SU-DHL-6 (cell line): Measurements from ENCODE around the gene OR2H2.

ENCODE experiments used
- H2AFZ ChIP-seq: fragments of 200-600 bp; sonication (generic); 2 replicates; pipeline ENCODE4 v1.6.1; 2014; ENCODE audit warnings: low read depth, mild to moderate bottlenecking, moderate library complexity, mixed read lengths, antibody characterized with exemption, low read length; ENCODE audit not compliant: severe bottlenecking
- H3F3A ChIP-seq: fragments of 200-600 bp; shearing (Covaris generic); 2 replicates; pipeline ENCODE4 v1.6.0; 2016; ENCODE audit warnings: antibody characterized with exemption, mild to moderate bottlenecking; ENCODE audit not compliant: insufficient read depth
- H3K27ac ChIP-seq: fragments of 200-600 bp; sonication (generic); 2 replicates; pipeline ENCODE4 v1.5.1; 2016; ENCODE audit warnings: low read depth, mild to moderate bottlenecking, low read length, moderate library complexity, mixed read lengths
- H3K27me3 ChIP-seq: fragments of 200-600 bp; sonication (generic), shearing (Covaris generic); 2 replicates; pipeline ENCODE4 v1.6.0; 2014; ENCODE audit warnings: mild to moderate bottlenecking, low read length
- H3K36me3 ChIP-seq: fragments of 200-600 bp; sonication (generic); 2 replicates; pipeline ENCODE4 v1.6.1; 2014; ENCODE audit warnings: mild to moderate bottlenecking, low read length, mixed read lengths
- H3K4me2 ChIP-seq: fragments of 300-600, 200-600 bp; shearing (Covaris generic), sonication (generic); 2 replicates; pipeline ENCODE4 v1.6.0; 2014; ENCODE audit warnings: low read length, low read depth, mild to moderate bottlenecking; ENCODE audit not compliant: poor library complexity, severe bottlenecking
- H3K4me3 ChIP-seq: fragments of 200-600 bp; sonication (generic); 2 replicates; pipeline ENCODE4 v1.5.1; 2014; ENCODE audit warnings: antibody characterized with exemption, low read length, mild to moderate bottlenecking, mixed read lengths; ENCODE audit not compliant: insufficient read depth, poor library complexity, severe bottlenecking
- H3K79me2 ChIP-seq: fragments of 200-600 bp; sonication (generic); 2 replicates; pipeline ENCODE4 v1.6.1; 2014; ENCODE audit warnings: mild to moderate bottlenecking, low read length, moderate library complexity; ENCODE audit not compliant: insufficient read depth
- H3K9ac ChIP-seq: fragments of 200-600 bp; sonication (generic); 2 replicates; pipeline ENCODE4 v1.7.0; 2014; ENCODE audit warnings: mild to moderate bottlenecking, low read length
- H3K9me2 ChIP-seq: fragments of 200-600 bp; sonication (generic); replicated peaks from 2 replicates; pipeline ENCODE4 v1.6.1; 2014; ENCODE audit warnings: low read length; ENCODE audit not compliant: insufficient read depth
- H3K9me3 ChIP-seq: fragments of 200-600 bp; sonication (generic); 2 replicates; pipeline ENCODE4 v1.6.1; 2014; ENCODE audit warnings: low read length, mixed read lengths; ENCODE audit not compliant: insufficient read depth
- H4K20me1 ChIP-seq: fragments of 200-600 bp; sonication (generic); 2 replicates; pipeline ENCODE4 v1.6.1; 2014; ENCODE audit warnings: low read depth, mild to moderate bottlenecking, antibody characterized with exemption, low read length, moderate library complexity, mixed read lengths
- EZH2phosphoT487 ChIP-seq: fragments of 200-600 bp; sonication (generic), shearing (Covaris generic); conservative IDR thresholded peaks from 2 replicates; pipeline ENCODE4 v1.6.1; 2018; ENCODE audit warnings: mild to moderate bottlenecking, antibody characterized with exemption, low read length, moderate library complexity, mixed read lengths
- TF ChIP-seq, protein P1 (sequence below): fragments of 200-600 bp; sonication (generic); IDR thresholded peaks from one replicate; pipeline ENCODE4 v1.5.1; 2017; ENCODE audit warnings: antibody characterized with exemption, mild to moderate bottlenecking, low read length, moderate library complexity; ENCODE audit not compliant: insufficient read depth, poor library complexity, severe bottlenecking

The OR2H2 gene

DNA sequence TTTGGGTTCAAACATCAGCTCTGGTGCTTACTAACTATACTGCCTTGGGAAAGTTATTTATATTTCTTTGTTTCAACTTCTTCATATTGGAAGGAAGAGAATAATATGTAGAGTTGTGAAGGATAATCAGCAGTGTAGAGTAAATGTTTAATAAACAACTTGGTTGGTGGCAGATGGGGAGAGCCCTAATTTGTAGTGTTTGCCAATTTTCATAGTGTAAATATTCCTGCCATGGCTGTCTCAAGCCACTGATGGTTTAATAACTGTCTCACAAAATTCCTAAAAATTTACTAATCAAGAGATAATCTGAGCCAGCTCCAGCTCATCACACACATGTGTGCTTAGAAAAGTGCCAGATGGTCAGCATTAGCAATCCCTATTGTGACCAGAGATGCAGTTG lies at the start of gene OR2H2:
TSS of gene OR2H2 (plus strand) at position 301 of the 400 bp plus-strand sequence. CDS start 2,824 bp downstream, outside the sequence.
- TF ChIP-seq, protein P1, sequence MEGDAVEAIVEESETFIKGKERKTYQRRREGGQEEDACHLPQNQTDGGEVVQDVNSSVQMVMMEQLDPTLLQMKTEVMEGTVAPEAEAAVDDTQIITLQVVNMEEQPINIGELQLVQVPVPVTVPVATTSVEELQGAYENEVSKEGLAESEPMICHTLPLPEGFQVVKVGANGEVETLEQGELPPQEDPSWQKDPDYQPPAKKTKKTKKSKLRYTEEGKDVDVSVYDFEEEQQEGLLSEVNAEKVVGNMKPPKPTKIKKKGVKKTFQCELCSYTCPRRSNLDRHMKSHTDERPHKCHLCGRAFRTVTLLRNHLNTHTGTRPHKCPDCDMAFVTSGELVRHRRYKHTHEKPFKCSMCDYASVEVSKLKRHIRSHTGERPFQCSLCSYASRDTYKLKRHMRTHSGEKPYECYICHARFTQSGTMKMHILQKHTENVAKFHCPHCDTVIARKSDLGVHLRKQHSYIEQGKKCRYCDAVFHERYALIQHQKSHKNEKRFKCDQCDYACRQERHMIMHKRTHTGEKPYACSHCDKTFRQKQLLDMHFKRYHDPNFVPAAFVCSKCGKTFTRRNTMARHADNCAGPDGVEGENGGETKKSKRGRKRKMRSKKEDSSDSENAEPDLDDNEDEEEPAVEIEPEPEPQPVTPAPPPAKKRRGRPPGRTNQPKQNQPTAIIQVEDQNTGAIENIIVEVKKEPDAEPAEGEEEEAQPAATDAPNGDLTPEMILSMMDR: no peak
- no peak for TF ChIP-seq EZH2phosphoT487
- H3K4me3 ChIP-seq: no peak within 1 kb of the TSS
- no peaks in the 10 kb centered on the region for H3K9me3 ChIP-seq
- no peaks in the 10 kb centered on the region for H3K9me2 ChIP-seq
- H4K20me1 ChIP-seq: no peaks in the 10 kb centered on the region
- H3K9ac ChIP-seq: no peak within 1 kb of the TSS
- H3K79me2 ChIP-seq: no peaks in the 10 kb centered on the region
- no peak within 1 kb of the TSS for H3K27ac ChIP-seq
- H3K4me2 ChIP-seq: no peak within 1 kb of the TSS
- H2AFZ ChIP-seq: no peak within 1 kb of the TSS
- no peaks in the 10 kb centered on the region for H3F3A ChIP-seq
- no peaks in the 10 kb centered on the region for H3K36me3 ChIP-seq
- no peaks in the 10 kb centered on the region for H3K27me3 ChIP-seq

DNA sequence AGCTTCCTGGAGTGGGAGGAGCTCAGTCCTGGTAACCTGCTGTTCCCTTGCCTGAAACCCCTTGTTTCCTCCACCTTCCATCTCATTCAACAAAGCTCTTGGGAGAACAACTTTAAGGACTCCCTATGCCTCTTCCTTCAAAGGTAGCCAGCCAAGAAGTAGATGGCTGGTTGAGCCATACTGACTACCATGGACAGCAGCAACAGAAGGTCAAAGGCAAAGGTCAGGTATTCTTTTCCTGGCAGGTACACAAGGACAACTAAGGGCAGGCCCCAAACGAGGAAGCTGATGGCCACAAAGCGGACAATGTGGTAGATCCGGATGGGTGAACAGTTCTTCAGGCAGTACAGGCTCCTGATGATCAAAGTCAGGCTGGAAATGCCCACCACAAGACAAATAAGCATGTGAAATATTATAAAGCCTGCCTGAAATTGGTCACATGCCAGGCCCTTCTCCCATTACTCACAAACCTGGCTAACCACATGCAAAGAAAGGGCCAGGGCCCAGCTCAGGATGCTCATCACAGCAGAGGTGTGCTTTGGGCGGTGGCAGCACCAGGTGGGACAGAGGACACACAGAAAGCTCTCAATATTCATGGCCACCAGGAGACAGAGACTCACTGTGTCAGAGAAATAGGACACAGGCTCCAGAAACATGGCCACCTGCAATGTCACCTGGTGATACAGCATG lies 47.1 kb upstream of the OR2H2 start:
- TF ChIP-seq EZH2phosphoT487: no peak
- TF ChIP-seq, protein P1: no peak
- Histone ChIP-seq H3K4me2 (no peak overlapping the region), H3F3A (no peaks in the 10 kb centered on the region), H3K36me3 (no peaks in the 10 kb centered on the region), H3K4me3 (no peak overlapping the region), H3K9me3 (no peaks in the 10 kb centered on the region), H3K9ac (no peak overlapping the region), H3K27ac (no peak overlapping the region), H3K9me2 (no peaks in the 10 kb centered on the region), H3K27me3 (no peaks in the 10 kb centered on the region), H4K20me1 (no peaks in the 10 kb centered on the region), H3K79me2 (no peaks in the 10 kb centered on the region), H2AFZ (no peak overlapping the region)

DNA sequence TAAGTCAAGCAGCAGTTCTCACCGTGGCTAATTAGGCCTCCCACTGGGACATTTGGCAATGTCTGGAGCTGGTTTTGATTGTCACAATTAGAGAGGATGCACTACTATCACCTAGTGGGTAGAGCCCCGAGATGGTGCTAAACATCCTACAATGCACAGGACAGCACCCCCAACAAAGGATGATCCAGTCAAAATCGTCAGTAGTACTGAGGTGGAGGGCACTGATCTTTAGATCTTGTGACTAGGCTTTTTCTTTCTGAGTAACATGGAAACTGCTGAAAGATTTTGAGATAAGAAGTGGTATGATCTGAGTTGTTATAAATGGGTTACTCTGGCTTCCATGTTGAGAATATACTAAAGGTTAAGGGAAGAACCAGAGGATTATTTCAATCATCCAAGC lies 37.3 kb upstream of the OR2H2 start:
- H3K27ac ChIP-seq: no peak overlapping the region
- no peak overlapping the region for H3K9ac ChIP-seq
- H3F3A ChIP-seq: no peaks in the 10 kb centered on the region
- no peaks in the 10 kb centered on the region for H3K79me2 ChIP-seq
- no peaks in the 10 kb centered on the region for H3K27me3 ChIP-seq
- TF ChIP-seq EZH2phosphoT487: no peak
- TF ChIP-seq, protein P1: no peak
- H3K4me3 ChIP-seq: no peak overlapping the region
- H4K20me1 ChIP-seq: no peaks in the 10 kb centered on the region; the same call in 1 of the 2 replicates
- no peak overlapping the region for H3K4me2 ChIP-seq
- no peaks in the 10 kb centered on the region for H3K36me3 ChIP-seq
- no peak overlapping the region for H2AFZ ChIP-seq
- H3K9me3 ChIP-seq: no peaks in the 10 kb centered on the region
- H3K9me2 ChIP-seq: no peaks in the 10 kb centered on the region
